T-helper 17 cell (primary cell): Measurements from ENCODE around the gene ACTRT2. TPM values are rescaled to one million over a fixed set of nuclear protein-coding genes. Genes with fewer than 3 reads are reported as not detected.

Source experiments
- ATAC-seq: fragments of 150-1000 bp; cut with Tn5 transposase; 2 replicates; pipeline ENCODE4 v1.10.0; 2021; ENCODE audit warnings: mild to moderate bottlenecking, moderate library complexity
- DNase-seq, 3 donors: peaks; one replicate each; pipeline versions ENCODE4 v3.0.0 to v3.0.0-alpha.2; 2020 to 2021
- H3K9me3 ChIP-seq: one replicate; pipeline ENCODE4 v1.7.0; 2013; ENCODE audit warnings: low read length, mild to moderate bottlenecking; ENCODE audit not compliant: control insufficient read depth, poor library complexity, severe bottlenecking
- H3K27ac Mint-ChIP-seq: one replicate; pipeline ENCODE4 v1.8.0; 2022; ENCODE audit warnings: mild to moderate bottlenecking, moderate library complexity, mixed read lengths
- H3K27me3 Mint-ChIP-seq: one replicate; pipeline ENCODE4 v1.8.0; 2022; ENCODE audit warnings: mixed read lengths
- H3K36me3 Mint-ChIP-seq: one replicate; pipeline ENCODE4 v1.8.0; 2022; ENCODE audit warnings: low read depth, mixed read lengths
- H3K4me1 Mint-ChIP-seq: one replicate; pipeline ENCODE4 v1.8.0; 2022; ENCODE audit warnings: mild to moderate bottlenecking, mixed read lengths
- H3K4me3 Mint-ChIP-seq: one replicate; pipeline ENCODE4 v1.8.0; 2022; ENCODE audit warnings: mild to moderate bottlenecking, moderate library complexity, mixed read lengths
- total RNA-seq, 4 donors: library from RNA in 2 of 4; stranded (reverse) in 2 of 4; gene quantifications; one replicate each; pipeline ENCODE4 v1.2.3 and lab custom pipeline; 2022 to 2026

The ACTRT2 gene
- total RNA-seq, 2 donors from 2014 or later: not detected

DNA sequence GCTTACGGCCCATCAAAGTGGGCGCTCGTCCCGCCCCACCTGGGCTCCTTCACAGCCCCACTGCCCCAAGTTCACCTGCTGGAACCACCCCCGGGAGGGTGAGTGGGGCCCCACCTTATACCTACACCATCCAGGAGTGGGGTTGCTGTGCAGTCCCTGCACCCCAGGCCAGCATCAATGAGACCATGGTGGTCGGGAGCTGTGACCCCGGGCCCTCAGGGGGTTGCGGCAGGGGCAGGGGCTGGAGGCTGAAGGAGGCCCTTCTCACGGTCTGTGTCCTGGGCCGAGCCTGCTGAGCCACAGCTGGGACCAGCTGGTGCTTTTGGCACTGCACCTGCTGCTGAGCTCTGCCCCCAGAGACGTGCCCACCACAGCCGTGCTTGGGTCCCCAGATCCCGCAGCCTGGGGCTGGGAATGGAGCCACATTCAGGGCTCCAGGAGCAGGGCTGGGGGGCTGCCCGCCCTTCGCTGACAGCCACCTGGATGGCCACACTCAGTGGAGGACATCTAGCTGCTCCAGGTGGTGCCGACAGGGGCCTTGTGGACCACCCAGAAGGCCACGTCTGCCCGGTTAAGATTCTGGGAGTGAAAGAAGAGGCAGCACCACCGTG lies 17.4 kb downstream of the ACTRT2 start:
- DNase-seq (no peak), ATAC-seq (no peak)
- H3K9me3 ChIP-seq: no peaks in the 10 kb centered on the region
- Mint-ChIP-seq H3K27me3 (peaks cover 2% of the 10 kb centered on the region), H3K27ac (no peak overlapping the region), H3K36me3 (no peaks in the 10 kb centered on the region), H3K4me1 (peaks cover 8% of the 10 kb centered on the region), H3K4me3 (no peak overlapping the region)

DNA sequence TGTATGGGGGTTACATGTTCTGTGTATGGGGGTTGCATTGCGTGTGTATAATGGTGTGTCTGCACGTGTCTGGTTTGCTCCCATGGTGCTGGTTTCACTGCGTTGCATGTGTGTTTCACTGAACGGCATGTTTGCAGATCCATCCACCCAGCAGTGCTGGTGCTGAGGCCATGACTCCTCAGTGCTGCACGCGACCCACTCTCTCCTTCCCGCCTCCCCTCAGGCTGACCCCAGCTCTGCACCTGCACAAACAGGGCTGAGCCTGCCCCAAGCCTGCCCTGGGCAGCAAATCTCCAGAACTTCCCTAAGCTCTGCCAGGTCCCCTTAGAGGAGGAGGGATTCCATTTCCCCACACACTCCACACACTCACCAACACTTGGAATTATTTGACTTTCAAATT lies 18.7 kb downstream of the ACTRT2 start:
- DNase-seq (no peak), ATAC-seq (no peak)
- peaks cover 11% of the 10 kb centered on the region for H3K27me3 Mint-ChIP-seq

DNA sequence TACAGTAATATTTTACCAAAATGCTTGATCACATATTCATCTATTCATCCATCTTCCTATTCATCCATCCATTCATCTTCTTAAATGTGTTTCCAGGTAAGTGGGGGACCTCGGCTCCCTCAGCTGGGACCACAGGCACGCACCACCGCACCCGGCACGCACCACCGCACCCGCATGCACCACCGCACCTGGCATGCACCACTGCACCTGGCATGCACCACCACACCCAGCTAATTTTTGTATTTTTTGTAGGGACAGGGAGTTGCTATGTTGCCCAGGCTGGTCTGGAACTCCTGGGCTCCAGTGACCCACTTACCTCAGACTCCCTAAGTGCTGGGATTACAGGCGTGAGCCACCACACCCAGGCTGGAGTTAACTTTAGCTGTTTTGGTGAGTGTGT lies 21.2 kb downstream of the ACTRT2 start:
- no peaks in the 10 kb centered on the region for H3K9me3 ChIP-seq
- DNase-seq (no peak), ATAC-seq (no peak)
- Mint-ChIP-seq H3K4me3 (no peak overlapping the region), H3K27ac (no peak overlapping the region), H3K36me3 (peaks cover 6% of the 10 kb centered on the region), H3K27me3 (peaks cover 15% of the 10 kb centered on the region), H3K4me1 (peaks cover 2% of the 10 kb centered on the region)

More for the DNA sequence above, 18.7 kb downstream of the ACTRT2 start:
- no peaks in the 10 kb centered on the region for H3K9me3 ChIP-seq
- no peak overlapping the region for H3K4me3 Mint-ChIP-seq
- H3K36me3 Mint-ChIP-seq: peaks cover 2% of the 10 kb centered on the region
- H3K4me1 Mint-ChIP-seq: peaks cover 4% of the 10 kb centered on the region
- H3K27ac Mint-ChIP-seq: no peak overlapping the region

DNA sequence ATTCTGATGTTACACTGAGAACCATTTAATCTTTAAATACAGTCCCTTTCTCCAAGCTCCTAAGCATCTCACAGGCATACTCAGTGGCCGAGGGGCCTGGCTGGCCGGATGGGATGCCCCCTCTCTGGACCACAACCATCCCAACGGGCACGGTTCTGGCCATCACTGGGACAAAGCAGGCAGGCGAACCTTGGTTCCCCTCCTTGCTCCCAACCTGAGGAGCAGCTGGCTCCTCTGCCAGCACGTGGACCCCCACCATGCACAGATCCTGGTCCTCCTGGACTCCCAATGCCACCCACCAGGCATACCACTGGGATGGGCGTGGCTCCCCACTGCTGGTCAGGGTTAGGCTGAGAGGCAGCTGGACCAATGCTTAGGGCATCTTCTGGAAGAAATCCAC lies 27.9 kb downstream of the ACTRT2 start:
- H3K36me3 Mint-ChIP-seq: peaks cover 8% of the 10 kb centered on the region

DNA sequence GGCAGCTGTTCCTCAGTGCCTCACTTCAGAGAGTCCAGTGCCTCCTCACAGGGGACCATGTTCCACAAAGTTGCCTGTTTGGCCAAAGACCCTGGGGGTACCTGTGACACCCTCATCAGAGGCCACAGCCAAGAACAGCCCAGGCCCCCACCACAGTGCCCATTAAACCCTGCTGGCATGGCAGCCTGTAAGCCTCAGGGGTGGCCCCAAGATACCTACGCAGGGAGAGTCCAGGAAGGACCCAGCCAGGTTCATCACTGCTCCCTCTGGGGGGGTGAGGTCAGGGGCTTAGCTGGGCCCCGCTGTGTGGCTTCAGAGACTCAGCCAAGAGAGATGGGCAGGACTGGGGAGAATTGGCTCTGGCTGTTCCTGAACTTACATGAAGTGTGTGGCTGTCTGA lies 28.6 kb downstream of the ACTRT2 start:
- ATAC-seq: no peak
- Mint-ChIP-seq H3K27ac (no peak overlapping the region), H3K4me1 (no peaks in the 10 kb centered on the region)

More for the DNA sequence above, 27.9 kb downstream of the ACTRT2 start:
- DNase-seq (no peak), ATAC-seq (no peak)
- Mint-ChIP-seq H3K4me3 (no peak overlapping the region), H3K4me1 (no peaks in the 10 kb centered on the region), H3K27ac (no peak overlapping the region), H3K27me3 (peaks cover 15% of the 10 kb centered on the region)
- no peaks in the 10 kb centered on the region for H3K9me3 ChIP-seq

DNA sequence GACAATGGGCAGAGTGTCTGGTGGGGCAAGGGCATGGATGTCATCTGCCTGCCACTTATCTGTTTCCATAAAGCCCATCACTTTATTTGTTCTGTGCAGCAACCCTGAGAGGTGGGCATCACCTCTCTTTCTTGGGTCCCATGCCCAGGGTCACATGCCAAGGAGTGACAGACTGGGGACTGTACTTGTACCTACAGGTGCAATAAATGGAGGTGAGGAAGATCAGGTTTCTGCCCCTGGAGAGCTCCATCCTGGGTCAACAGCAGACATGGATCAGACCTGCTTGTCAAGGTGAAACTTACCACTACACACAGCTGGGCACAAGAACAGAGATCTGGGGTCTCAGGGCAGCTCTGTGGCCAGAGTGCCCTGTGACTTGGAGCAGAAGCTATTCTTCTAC lies 29.3 kb downstream of the ACTRT2 start:
- ATAC-seq (no peak), DNase-seq (no peak)
- Mint-ChIP-seq H3K36me3 (peaks cover 6% of the 10 kb centered on the region), H3K4me3 (no peak overlapping the region), H3K4me1 (no peaks in the 10 kb centered on the region), H3K27me3 (peaks cover 15% of the 10 kb centered on the region), H3K27ac (no peak overlapping the region)
- H3K9me3 ChIP-seq: no peaks in the 10 kb centered on the region

More for the DNA sequence above, 28.6 kb downstream of the ACTRT2 start:
- Mint-ChIP-seq H3K4me3 (no peak overlapping the region), H3K27me3 (peaks cover 15% of the 10 kb centered on the region), H3K36me3 (peaks cover 6% of the 10 kb centered on the region)
- no peak for DNase-seq
- no peaks in the 10 kb centered on the region for H3K9me3 ChIP-seq

DNA sequence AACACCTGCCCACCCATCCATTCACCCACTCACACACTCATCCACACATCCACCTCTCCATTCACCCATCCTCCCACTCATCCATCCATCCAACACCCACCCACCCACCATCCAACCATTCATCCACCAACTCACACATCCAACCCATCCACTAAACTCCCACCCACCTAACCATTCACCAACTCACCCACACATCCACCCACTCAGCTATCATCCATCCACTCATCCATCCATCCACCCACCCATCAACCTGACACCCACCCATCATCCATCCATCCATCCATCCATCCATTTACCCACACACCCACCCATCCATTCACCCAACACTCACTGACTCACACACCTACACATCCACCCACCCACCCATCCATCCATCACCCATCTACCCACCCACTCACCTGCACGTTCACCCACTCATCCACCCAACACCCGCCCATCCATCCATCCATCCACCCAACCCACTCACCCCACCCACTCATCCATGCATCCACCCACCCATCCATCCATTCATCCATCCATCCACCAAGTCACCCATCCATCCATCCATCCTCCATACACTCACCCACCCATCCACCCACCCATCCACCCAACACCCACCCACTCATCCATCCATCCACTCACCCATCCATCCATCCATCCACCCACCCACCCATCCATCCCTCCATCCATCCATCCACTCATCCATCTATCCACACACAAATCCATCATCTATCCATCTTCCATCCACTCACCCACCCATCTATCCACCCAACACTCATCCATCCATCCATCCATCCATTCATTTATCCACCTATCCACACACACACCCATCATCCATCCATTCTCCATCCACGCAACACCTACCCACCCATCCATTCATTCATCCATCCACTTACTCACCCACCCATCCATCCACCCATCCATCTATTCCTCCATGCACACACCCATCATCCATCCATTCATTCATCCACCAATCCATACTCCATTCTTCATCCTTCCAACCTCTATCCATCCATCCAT lies 30.3 kb downstream of the ACTRT2 start:
- no peak overlapping the region for H3K4me3 Mint-ChIP-seq
- DNase-seq (peak in 1 of 3 donors; percentile 2), ATAC-seq (no peak)
- peaks cover 2% of the 10 kb centered on the region for H3K36me3 Mint-ChIP-seq
- no peaks in the 10 kb centered on the region for H3K4me1 Mint-ChIP-seq
- peaks cover 18% of the 10 kb centered on the region for H3K27me3 Mint-ChIP-seq
- no peak overlapping the region for H3K27ac Mint-ChIP-seq
- H3K9me3 ChIP-seq: no peaks in the 10 kb centered on the region

DNA sequence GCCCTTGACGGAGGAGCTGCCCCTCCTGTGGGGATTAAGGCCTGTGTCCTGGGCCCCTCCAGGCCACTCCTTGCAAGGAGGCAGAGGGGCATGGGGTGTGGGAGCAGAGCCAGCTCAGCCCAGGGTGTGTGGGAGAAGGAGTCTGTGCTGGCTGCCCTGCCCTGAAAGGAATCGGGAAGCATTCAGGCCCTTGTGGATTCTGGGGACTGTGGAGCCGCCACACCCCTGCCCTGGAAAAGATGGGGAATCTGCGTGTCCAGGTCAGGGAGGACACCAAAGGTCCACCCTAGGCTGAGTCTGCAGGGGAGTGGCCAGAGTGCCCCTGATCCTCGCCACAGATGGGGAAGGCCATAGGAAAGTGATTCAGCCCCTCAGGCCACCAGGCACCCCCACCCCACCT lies 31.2 kb downstream of the ACTRT2 start:
- no peak overlapping the region for H3K4me3 Mint-ChIP-seq
- H3K27me3 Mint-ChIP-seq: peaks cover 18% of the 10 kb centered on the region
- no peaks in the 10 kb centered on the region for H3K4me1 Mint-ChIP-seq
- peaks cover 2% of the 10 kb centered on the region for H3K36me3 Mint-ChIP-seq
- H3K9me3 ChIP-seq: no peaks in the 10 kb centered on the region
- DNase-seq (no peak), ATAC-seq (no peak)
- H3K27ac Mint-ChIP-seq: no peak overlapping the region

DNA sequence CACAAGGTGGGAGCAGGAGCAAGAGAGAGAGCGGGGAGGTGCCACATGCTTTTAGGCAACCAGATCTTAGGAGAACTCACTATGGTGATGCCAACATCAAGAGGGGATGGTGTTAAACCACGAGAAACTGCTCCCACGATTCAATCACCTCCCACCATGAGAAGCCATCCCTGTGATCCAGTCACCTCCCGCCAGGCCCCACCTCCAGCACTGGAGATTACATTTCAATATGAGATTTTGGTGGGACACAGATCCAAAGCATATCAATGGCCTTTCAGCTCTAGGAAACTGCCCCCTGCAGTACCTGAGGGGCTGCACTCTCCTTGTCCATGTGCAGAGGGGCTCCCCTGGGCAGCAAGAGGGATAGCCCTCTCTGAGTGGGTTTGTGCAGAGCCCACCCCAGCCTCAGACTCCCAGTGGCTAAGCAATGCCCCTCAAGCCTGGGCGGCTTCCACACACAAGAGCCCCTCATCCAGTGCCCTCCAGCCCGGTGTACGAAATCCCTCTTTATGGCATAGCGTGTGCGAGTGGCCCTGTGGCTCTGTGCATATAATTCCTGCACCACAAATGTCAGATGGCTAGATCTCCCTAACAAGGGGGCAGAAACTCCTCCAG lies 32.2 kb downstream of the ACTRT2 start:
- H3K27ac Mint-ChIP-seq: no peak overlapping the region
- peaks cover 18% of the 10 kb centered on the region for H3K27me3 Mint-ChIP-seq
- ATAC-seq: no peak
- DNase-seq: peak in 1 of 3 donors; percentile 4
- no peak overlapping the region for H3K4me3 Mint-ChIP-seq
- H3K9me3 ChIP-seq: no peaks in the 10 kb centered on the region
- H3K4me1 Mint-ChIP-seq: no peaks in the 10 kb centered on the region
- H3K36me3 Mint-ChIP-seq: peaks cover 2% of the 10 kb centered on the region

DNA sequence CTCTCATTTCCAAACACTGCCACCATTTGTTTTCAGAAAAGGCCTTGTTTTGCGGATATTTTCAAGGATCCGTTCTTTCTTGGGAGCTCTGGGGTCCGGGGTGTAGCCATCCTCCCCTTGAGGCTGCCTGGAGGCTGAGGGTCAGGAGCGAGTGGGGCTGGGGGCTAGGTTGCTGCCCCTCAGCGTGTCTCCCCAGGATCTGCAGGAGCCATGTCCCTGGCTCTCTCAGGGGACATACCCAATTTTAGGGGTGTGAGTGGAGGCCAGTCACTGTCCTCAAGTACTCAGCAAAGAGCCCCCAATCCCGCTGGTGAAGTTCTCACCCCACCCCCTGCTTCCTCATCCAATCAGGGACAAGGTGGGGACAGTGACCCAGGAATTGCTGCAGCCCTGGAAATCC lies 32.7 kb downstream of the ACTRT2 start:
- no peaks in the 10 kb centered on the region for H3K4me1 Mint-ChIP-seq
- ATAC-seq (no peak), DNase-seq (peak in 1 of 3 donors; percentile 3)
- no peak overlapping the region for H3K27ac Mint-ChIP-seq
- H3K36me3 Mint-ChIP-seq: peaks cover 2% of the 10 kb centered on the region
- peaks cover 21% of the 10 kb centered on the region for H3K27me3 Mint-ChIP-seq
- H3K9me3 ChIP-seq: no peaks in the 10 kb centered on the region
- H3K4me3 Mint-ChIP-seq: no peak overlapping the region

DNA sequence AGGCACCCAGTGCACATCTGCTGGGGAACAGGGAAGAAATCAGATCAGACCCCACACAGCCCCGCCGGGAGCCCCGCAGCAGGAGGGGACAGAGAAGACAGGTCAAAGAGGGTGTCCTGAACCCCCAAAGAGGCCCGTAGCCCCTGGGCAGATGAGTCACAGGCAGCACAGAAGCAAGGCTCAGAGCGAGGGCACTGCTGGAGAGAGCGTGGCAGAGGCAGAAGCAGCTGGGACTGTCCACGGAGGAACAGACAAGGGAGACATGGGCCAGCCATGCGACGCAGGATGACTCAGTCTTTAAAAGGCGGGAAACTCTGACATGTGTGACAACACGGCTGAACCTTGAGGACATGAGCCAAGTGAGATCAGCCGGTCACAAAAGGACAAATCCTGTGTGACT lies 33.2 kb downstream of the ACTRT2 start:
- Mint-ChIP-seq H3K36me3 (peaks cover 2% of the 10 kb centered on the region), H3K27me3 (peaks cover 21% of the 10 kb centered on the region), H3K27ac (no peak overlapping the region), H3K4me3 (no peak overlapping the region), H3K4me1 (no peaks in the 10 kb centered on the region)
- no peaks in the 10 kb centered on the region for H3K9me3 ChIP-seq
- ATAC-seq: no peak
- DNase-seq: peak in 1 of 3 donors; percentile 1

DNA sequence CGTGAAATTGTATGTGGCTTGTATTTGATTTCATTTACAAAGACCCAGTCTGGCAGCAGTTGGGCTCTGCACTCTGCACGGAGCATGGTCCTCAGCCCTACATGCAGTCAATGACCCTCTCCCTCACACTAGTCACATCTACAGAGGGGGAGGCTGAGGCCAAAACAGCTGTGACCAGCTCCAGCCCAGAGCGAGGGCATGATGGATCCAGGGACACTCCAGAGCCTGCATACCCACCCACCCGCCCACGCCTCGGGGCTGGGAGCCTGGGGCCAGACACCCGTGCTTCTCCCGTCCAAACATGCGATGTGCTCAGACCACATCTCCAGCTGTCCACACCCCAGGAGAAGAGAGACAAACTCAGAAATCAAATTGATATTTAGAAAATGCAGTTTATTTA lies 33.8 kb downstream of the ACTRT2 start:
- no peak overlapping the region for H3K4me3 Mint-ChIP-seq
- DNase-seq: peak in 1 of 3 donors; percentile 2
- no peak for ATAC-seq
- H3K27ac Mint-ChIP-seq: no peak overlapping the region
- peaks cover 21% of the 10 kb centered on the region for H3K27me3 Mint-ChIP-seq
- peaks cover 2% of the 10 kb centered on the region for H3K36me3 Mint-ChIP-seq
- H3K4me1 Mint-ChIP-seq: no peaks in the 10 kb centered on the region
- no peaks in the 10 kb centered on the region for H3K9me3 ChIP-seq

DNA sequence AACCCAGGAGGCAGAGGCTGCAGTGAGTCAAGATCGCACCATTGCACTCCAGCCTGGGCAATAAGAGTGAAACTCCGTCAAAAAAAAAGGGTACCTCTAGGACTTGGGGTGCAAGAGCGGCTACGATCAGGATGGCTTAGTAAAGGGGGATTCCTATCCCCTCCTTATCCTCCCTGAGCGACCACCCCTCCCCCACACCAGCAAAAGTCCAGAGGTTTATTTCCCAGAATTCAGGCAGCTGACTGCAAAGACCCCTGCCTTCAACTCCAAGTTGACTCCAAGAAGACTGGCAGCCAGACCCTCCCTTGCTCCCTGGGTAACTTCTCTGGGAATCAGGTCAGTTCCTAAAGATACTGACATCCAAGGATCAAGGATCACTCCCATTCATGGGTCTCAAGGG lies 35.4 kb downstream of the ACTRT2 start:
- Mint-ChIP-seq H3K36me3 (peaks cover 2% of the 10 kb centered on the region), H3K27me3 (peaks cover 28% of the 10 kb centered on the region), H3K27ac (no peak overlapping the region), H3K4me3 (no peak overlapping the region), H3K4me1 (no peaks in the 10 kb centered on the region)
- no peaks in the 10 kb centered on the region for H3K9me3 ChIP-seq
- DNase-seq (no peak), ATAC-seq (no peak)
